ENCODE data around the gene PTP4A2. TPM values are rescaled to one million over a fixed set of nuclear protein-coding genes. Genes with fewer than 3 reads are reported as not detected.
"Not testable (repeated sequence)": the region's sequence is repeated elsewhere in the genome, so short reads cannot be mapped to it uniquely, and the experiment has no call there.

The PTP4A2 gene
- total RNA-seq, 4 donors from 2014 or later: 276 to 567 (median 333) TPM

- H3K4me3 ChIP-seq: no peak overlapping the region
- no peaks in the 10 kb centered on the region for H3K9me3 ChIP-seq
- intact Hi-C loops (cut with DNase I; ENCODE audit: low total_unique reads): no loop called here
- peaks cover 5 to 8% of the 10 kb centered on the region in 2 donors for H3K4me1 ChIP-seq
- no peaks in the 10 kb centered on the region for H3K27me3 ChIP-seq
- peak overlapping the region in 1 of 2 donors; percentile 16 for H3K27ac ChIP-seq
- DNase-seq: no peak
- TF ChIP-seq POLR2A (IDR thresholded peaks at IDR 0.05): no peak
- TF ChIP-seq CTCF (IDR thresholded peaks at IDR 0.05): no peak
- no peaks in the 10 kb centered on the region for H3K36me3 ChIP-seq
Measured at GRCh38 chr1:31951276-31951675, 13.1 kb upstream of the PTP4A2 start.

DNA sequence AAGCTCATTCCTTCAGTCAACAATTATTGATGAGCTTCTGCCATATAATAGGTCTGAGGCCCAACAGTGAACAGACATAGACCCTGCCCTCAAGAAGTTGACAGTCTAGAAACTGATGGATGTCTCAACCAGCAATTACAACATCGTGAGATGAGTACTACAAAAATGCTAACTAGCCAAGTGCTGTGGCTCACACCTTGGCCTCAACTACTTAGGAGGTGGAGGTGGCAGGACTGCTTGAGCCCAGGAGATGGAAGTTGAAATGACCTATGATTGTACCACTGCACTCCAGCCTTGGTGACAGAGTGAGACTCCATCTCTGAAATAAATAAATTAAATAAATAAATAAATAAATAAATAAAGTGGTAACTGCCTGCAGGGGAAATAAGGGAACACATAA lies 11.7 kb upstream of the PTP4A2 start:
- H3K4me1 ChIP-seq: peaks cover under 1 to 5% of the 10 kb centered on the region in 2 donors
- H3K9me3 ChIP-seq: no peaks in the 10 kb centered on the region
- no peak for DNase-seq
- no peaks in the 10 kb centered on the region for H3K36me3 ChIP-seq
- intact Hi-C loops (cut with DNase I; ENCODE audit: low total_unique reads): no loop called here
- no peaks in the 10 kb centered on the region for H3K27me3 ChIP-seq
- H3K27ac ChIP-seq: no peak overlapping the region
- H3K4me3 ChIP-seq: no peak overlapping the region
- TF ChIP-seq POLR2A (IDR thresholded peaks at IDR 0.05) (no peak), CTCF (IDR thresholded peaks at IDR 0.05) (no peak)

DNA sequence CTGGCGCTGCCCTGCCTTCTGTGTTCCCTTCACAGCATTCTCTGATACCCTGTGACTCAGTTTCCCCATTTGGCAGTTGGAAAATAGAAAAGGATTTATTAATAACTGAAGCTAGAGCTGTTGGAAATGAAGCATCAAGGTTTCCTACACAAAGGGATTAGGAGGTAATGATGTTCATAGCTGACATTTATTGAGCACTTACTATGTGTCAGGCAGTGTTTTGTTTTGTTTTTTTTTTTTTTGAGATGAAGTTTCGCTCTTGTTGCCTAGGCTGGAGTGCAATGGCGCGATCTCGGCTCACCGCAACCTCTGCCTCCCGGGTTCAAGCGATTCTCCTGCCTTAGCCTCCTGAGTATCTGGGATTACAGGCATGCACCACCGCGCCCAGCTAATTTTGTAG lies 7.5 kb upstream of the PTP4A2 start:
- H3K36me3 ChIP-seq; DNase-seq; H3K9me3 ChIP-seq; H3K27me3 ChIP-seq; H3K4me3 ChIP-seq; intact Hi-C loops (cut with DNase I; ENCODE audit: low total_unique reads); H3K4me1 ChIP-seq: not testable (repeated sequence)
- H3K27ac ChIP-seq: peak overlapping the region; percentile 99

GRCh38 chr1:31944205-31945089 lies 6.3 kb upstream of the PTP4A2 start:
- intact Hi-C loops (cut with DNase I; ENCODE audit: low total_unique reads): no loop called here
- peak overlapping the region; percentile 99 for H3K27ac ChIP-seq
- TF ChIP-seq CTCF (IDR thresholded peaks at IDR 0.05) (no peak), POLR2A (IDR thresholded peaks at IDR 0.05) (peak in 1 of 2 donors; percentile 38)

DNA sequence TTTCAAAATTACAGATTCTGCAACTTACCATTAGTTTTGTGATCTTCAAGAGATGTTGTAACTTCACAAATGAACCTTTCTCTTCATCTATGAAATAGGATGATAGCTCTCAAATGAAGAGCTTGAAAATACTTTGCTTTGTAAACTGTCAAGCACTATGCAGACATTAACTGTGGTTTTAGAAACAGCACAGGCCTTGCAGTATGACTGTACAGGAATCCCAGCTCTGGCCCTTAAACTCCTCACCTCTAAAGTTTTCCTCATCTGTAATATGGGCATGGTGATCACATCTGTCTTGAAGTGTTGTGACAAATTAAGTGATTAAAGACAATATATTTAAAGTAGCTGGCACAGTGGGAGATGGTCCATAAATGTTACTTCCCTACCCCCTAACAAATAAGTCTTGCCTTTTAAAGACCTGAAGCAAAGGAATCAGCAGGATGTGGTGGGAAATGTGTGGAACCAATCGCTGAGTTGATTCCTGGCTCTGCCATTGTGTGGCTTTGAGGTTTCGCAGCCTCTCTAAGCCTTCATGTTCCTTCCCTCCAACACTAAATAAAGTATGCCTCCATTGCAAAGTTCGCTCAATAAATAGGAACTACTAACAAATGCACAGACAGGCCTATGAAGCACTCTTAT lies 5.5 kb upstream of the PTP4A2 start:
- Histone ChIP-seq H3K27ac (peak overlapping the region; percentile 99), H3K36me3 (no peaks in the 10 kb centered on the region), H3K4me3 (no peak overlapping the region), H3K4me1 (peaks cover 0 to 4% of the 10 kb centered on the region in 2 donors), H3K9me3 (no peaks in the 10 kb centered on the region), H3K27me3 (no peaks in the 10 kb centered on the region)
- no peak for TF ChIP-seq CTCF (IDR thresholded peaks at IDR 0.05)
- TF ChIP-seq POLR2A (IDR thresholded peaks at IDR 0.05): no peak
- DNase-seq: no peak
- intact Hi-C loops (cut with DNase I; ENCODE audit: low total_unique reads): no loop called here

More at GRCh38 chr1:31944205-31945089, 6.3 kb upstream of the PTP4A2 start:
- peaks cover 0 to 4% of the 10 kb centered on the region in 2 donors for H3K4me1 ChIP-seq
- no peaks in the 10 kb centered on the region for H3K27me3 ChIP-seq
- H3K36me3 ChIP-seq: no peaks in the 10 kb centered on the region
- DNase-seq: peak; percentile 90
- peak overlapping the region; percentile 47 to 61 for H3K4me3 ChIP-seq
- H3K9me3 ChIP-seq: no peaks in the 10 kb centered on the region

GRCh38 chr1:31942061-31942460 lies 3.9 kb upstream of the PTP4A2 start:
- H3K36me3 ChIP-seq; H3K4me3 ChIP-seq; H3K9me3 ChIP-seq; H3K27me3 ChIP-seq; H3K4me1 ChIP-seq; DNase-seq; H3K27ac ChIP-seq; intact Hi-C loops (cut with DNase I; ENCODE audit: low total_unique reads): not testable (repeated sequence)

Data from uterus (tissue), 4 donors.